Measurements from ENCODE around the gene POLRMT. TPM values are rescaled to one million over a fixed set of nuclear protein-coding genes. Genes with fewer than 3 reads are reported as not detected.

Gene POLRMT
- total RNA-seq, 4 donors from 2014 or later: 23.2 to 39.7 (median 33.1) TPM

- TF ChIP-seq POLR2A (IDR thresholded peaks at IDR 0.05): no peak
- no peak for TF ChIP-seq CTCF (IDR thresholded peaks at IDR 0.05)
- no peaks in the 10 kb centered on the region for H3K9me3 ChIP-seq
- intact Hi-C loops (cut with DNase I): no loop called here
- H3K36me3 ChIP-seq: no peaks in the 10 kb centered on the region
- peaks cover 13% of the 10 kb centered on the region for H3K27me3 ChIP-seq
- no peak overlapping the region for H3K27ac ChIP-seq
- H3K4me1 ChIP-seq: peaks cover 0 to 10% of the 10 kb centered on the region in 2 donors
- no peak for DNase-seq
- H3K4me3 ChIP-seq (replicated peaks in 1 of 3): no peak overlapping the region
- WGBS, 2 donors: 60 to 70% methylated on average over 9 of the region's 9 CpGs
These were observed 39.8 kb downstream of the POLRMT start for GRCh38 chr19:593505-593904.

- Histone ChIP-seq H3K27me3 (peaks cover 18% of the 10 kb centered on the region), H3K4me3 (replicated peaks in 1 of 3) (no peak overlapping the region), H3K9me3 (no peaks in the 10 kb centered on the region), H3K4me1 (peaks cover 0 to 15% of the 10 kb centered on the region in 2 donors), H3K27ac (no peak overlapping the region), H3K36me3 (no peaks in the 10 kb centered on the region)
- 83 to 87% methylated on average over 18 of the region's 18 CpGs for WGBS, 2 donors
- DNase-seq: no peak
- TF ChIP-seq POLR2A (IDR thresholded peaks at IDR 0.05) (no peak), CTCF (IDR thresholded peaks at IDR 0.05) (no peak)
- intact Hi-C loops (cut with DNase I): no loop called here
These were observed 40.3 kb downstream of the POLRMT start for GRCh38 chr19:593055-593454.

- TF ChIP-seq POLR2A (IDR thresholded peaks at IDR 0.05): no peak
- intact Hi-C loops (cut with DNase I): no loop called here
- H3K4me1 ChIP-seq: peaks cover 0 to 16% of the 10 kb centered on the region in 2 donors
- no peaks in the 10 kb centered on the region for H3K36me3 ChIP-seq
- WGBS, 2 donors: 71 to 80% methylated on average over 6 to 8 of the region's 19 CpGs
- no peaks in the 10 kb centered on the region for H3K9me3 ChIP-seq
- H3K27me3 ChIP-seq: peaks cover 20% of the 10 kb centered on the region
- no peak overlapping the region for H3K4me3 ChIP-seq (replicated peaks in 1 of 3)
- no peak for DNase-seq
- no peak overlapping the region for H3K27ac ChIP-seq
These were observed 41.2 kb downstream of the POLRMT start for GRCh38 chr19:592101-592500.

GRCh38 chr19:591099-591958, 42.0 kb downstream of the POLRMT start:
- DNase-seq: peak in 1 of 2 donors; percentile 32
- H3K36me3 ChIP-seq: no peaks in the 10 kb centered on the region
- 15 to 37% methylated on average over 20 to 34 of the region's 75 CpGs for WGBS, 2 donors
- TF ChIP-seq CTCF (IDR thresholded peaks at IDR 0.05): no peak
- no peak for TF ChIP-seq POLR2A (IDR thresholded peaks at IDR 0.05)
- H3K4me1 ChIP-seq: peaks cover 0 to 16% of the 10 kb centered on the region in 2 donors
- H3K27ac ChIP-seq: no peak overlapping the region
- no peak overlapping the region for H3K4me3 ChIP-seq (replicated peaks in 1 of 3)
- H3K27me3 ChIP-seq: peaks cover 20% of the 10 kb centered on the region
- intact Hi-C loops (cut with DNase I): no loop called here
- H3K9me3 ChIP-seq: no peaks in the 10 kb centered on the region

- Histone ChIP-seq H3K4me3 (replicated peaks in 1 of 3) (no peak overlapping the region), H3K27me3 (peaks cover 20% of the 10 kb centered on the region), H3K27ac (no peak overlapping the region), H3K9me3 (no peaks in the 10 kb centered on the region), H3K4me1 (peaks cover 0 to 16% of the 10 kb centered on the region in 2 donors), H3K36me3 (no peaks in the 10 kb centered on the region)
- 28% methylated on average over 5 of the region's 41 CpGs; no CpG with 5 or more reads in 1 of the 2 donors for WGBS, 2 donors
- intact Hi-C loops (cut with DNase I): no loop called here
- no peak for TF ChIP-seq CTCF (IDR thresholded peaks at IDR 0.05)
- no peak for TF ChIP-seq POLR2A (IDR thresholded peaks at IDR 0.05)
- DNase-seq: no peak
These were observed 42.6 kb downstream of the POLRMT start for GRCh38 chr19:590750-591098.
